ENCODE measurements around the gene C2orf81. TPM values are rescaled to one million over a fixed set of nuclear protein-coding genes. Genes with fewer than 3 reads are reported as not detected.

The C2orf81 gene
- total RNA-seq (2022; extraction: Qiagen RNA extraction), result 2.4 to 3.7 TPM (median 2.6 TPM) in 5 replicates

GRCh38 chr2:74421221-74421870 lies at the start of gene C2orf81, which contains the start of gene WDR54:
Gene C2orf81, minus strand, starts transcription at chr2:74421619. Its CDS starts 59 bp downstream, at chr2:74421560.
Gene WDR54, plus strand, starts transcription at chr2:74421730. Its CDS starts 424 bp downstream, at chr2:74422154.

DNA sequence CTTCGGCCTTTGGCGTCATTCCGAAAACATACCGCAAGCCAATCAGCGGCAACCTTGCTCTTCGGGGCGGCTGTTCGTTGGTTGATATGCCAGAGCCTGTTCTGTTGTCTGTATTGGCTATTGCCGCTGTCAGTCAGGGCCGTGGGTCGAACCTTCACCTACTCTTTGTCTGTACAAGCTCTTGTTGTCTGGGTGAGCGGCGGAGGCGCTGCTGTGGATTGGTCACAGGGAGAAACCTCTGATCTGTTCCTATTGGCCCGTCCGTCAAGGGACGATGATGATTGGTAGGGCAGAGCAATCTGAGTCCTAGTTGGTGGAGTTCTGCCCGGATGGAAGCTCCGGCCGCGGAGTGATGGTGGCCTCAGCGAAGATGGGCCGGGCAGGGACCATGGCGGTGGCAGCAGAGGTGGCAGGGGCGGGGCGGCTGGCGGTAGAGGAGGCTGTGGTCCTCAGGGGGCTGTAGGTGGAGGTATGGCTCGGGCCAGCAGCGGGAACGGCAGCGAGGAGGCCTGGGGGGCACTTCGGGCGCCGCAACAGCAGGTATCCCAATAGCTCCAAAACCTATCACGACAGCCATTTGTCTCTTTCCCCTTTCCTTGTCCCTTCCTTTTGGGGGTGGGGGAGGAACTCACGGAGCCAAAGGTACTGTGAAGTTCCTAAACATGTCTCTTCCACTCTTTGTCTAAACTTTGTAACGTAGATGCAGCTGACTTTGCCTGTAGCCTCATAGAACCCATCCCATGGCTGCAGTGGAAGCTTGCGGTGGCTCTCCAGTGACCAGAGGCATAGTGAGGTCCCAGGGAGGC lies 36.9 kb upstream of the C2orf81 start, which contains the start of gene WBP1:
Gene WBP1, plus strand, starts transcription at position 307 of the 806 bp plus-strand sequence. Its CDS starts 165 bp downstream, at position 472.

DNA sequence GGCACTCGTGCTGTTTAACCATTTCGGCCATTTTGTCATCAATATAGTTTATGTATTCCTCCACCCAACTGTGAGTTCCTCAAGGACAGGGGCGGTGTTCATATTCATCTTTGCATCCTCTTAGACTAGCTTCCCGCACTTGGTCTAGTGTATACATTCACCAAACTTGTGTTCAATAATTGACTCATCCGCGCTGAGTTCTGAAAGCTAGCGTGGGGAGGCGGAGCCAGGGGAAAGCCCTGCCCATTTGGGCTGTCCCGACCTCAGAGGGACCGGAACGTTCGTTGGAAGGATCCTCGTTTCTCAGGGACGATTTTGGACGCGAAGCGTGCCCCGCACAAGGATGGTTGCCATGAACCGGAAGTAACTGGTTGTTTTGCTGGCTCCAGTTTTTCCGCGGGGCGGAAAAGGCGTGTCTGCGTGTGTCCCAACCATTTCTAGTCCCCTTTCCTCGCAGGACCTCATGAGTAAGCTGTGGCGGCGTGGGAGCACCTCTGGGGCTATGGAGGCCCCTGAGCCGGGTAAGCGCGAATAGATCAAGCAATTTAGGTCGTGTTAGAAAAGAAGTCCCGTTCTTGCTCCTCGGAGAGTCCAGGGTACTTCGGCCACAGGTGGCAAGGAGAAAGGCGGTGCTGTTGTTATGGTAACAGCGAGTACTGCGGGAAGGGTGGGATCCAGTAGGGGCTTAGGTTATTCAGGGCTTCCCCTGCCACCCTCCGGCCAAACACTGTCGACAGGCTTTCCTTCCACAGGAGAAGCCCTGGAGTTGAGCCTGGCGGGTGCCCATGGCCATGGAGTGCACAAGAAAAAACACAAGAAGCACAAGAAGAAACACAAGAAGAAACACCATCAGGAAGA lies 33.5 kb upstream of the C2orf81 start, which contains the start of gene INO80B:
Gene INO80B, plus strand, starts transcription at position 434 of the 858 bp plus-strand sequence. Its CDS starts 30 bp downstream, at position 464.

GRCh38 chr2:74441690-74442482 lies 20.5 kb upstream of the C2orf81 start, which contains the start of gene RTKN:
Gene RTKN, minus strand, starts transcription at chr2:74441937. Its CDS starts 121 bp downstream, at chr2:74441816.

GRCh38 chr2:74379851-74380789 lies 41.3 kb downstream of the C2orf81 start, which contains the start of gene DCTN1:
Gene DCTN1, minus strand, starts transcription at chr2:74380311. Its CDS starts 274 bp downstream, at chr2:74380037.

Other genes starting within 250 kb of the C2orf81 start
- gene MOB1A, start 242.7 kb downstream of the C2orf81 start, total RNA-seq (2022; extraction: Qiagen RNA extraction), result 66.2 to 90.4 TPM (median 80.3 TPM) in 5 replicates
- gene MTHFD2, start 223.0 kb downstream of the C2orf81 start, total RNA-seq (2022; extraction: Qiagen RNA extraction), result 136 to 148 TPM (median 145 TPM) in 5 replicates
- 0.07 to 0.41 TPM (median 0.36 TPM) in 5 replicates for gene SLC4A5, start 78.2 kb downstream of the C2orf81 start, total RNA-seq (2022; extraction: Qiagen RNA extraction)
- gene DCTN1, start 41.3 kb downstream of the C2orf81 start, total RNA-seq (2022; extraction: Qiagen RNA extraction), result 112 to 150 TPM (median 144 TPM) in 5 replicates
- 76.9 to 89.4 TPM (median 88.0 TPM) in 5 replicates for gene WDR54, start 111 bp upstream of the C2orf81 start, total RNA-seq (2022; extraction: Qiagen RNA extraction)
- 18.9 to 25.9 TPM (median 23.9 TPM) in 5 replicates for gene RTKN, start 20.3 kb upstream of the C2orf81 start, total RNA-seq (2022; extraction: Qiagen RNA extraction)
- gene INO80B, start 33.5 kb upstream of the C2orf81 start, total RNA-seq (2022; extraction: Qiagen RNA extraction), result 42.6 to 53.6 TPM (median 49.0 TPM) in 5 replicates
- 47.3 to 87.4 TPM (median 83.1 TPM) in 5 replicates for gene WBP1, start 36.8 kb upstream of the C2orf81 start, total RNA-seq (2022; extraction: Qiagen RNA extraction)
- gene MOGS, start 43.8 kb upstream of the C2orf81 start, total RNA-seq (2022; extraction: Qiagen RNA extraction), result 37.4 to 54.3 TPM (median 52.0 TPM) in 5 replicates
- gene MRPL53, start 51.1 kb upstream of the C2orf81 start, total RNA-seq (2022; extraction: Qiagen RNA extraction), result 106 to 149 TPM (median 141 TPM) in 5 replicates
- gene CCDC142, start 61.4 kb upstream of the C2orf81 start, total RNA-seq (2022; extraction: Qiagen RNA extraction), result 11.6 to 16.5 TPM (median 14.2 TPM) in 5 replicates
- 15.7 to 17.7 TPM (median 16.1 TPM) in 5 replicates for gene TTC31, start 61.5 kb upstream of the C2orf81 start, total RNA-seq (2022; extraction: Qiagen RNA extraction)
- 2.7 to 3.7 TPM (median 3.1 TPM) in 5 replicates for gene LBX2, start 78.0 kb upstream of the C2orf81 start, total RNA-seq (2022; extraction: Qiagen RNA extraction)
- gene PCGF1, start 86.1 kb upstream of the C2orf81 start, total RNA-seq (2022; extraction: Qiagen RNA extraction), result 30.8 to 43.0 TPM (median 33.4 TPM) in 5 replicates
- 0.19 to 0.58 TPM (median 0.33 TPM) in 5 replicates for gene TLX2, start 92.8 kb upstream of the C2orf81 start, total RNA-seq (2022; extraction: Qiagen RNA extraction)
- 0.10 to 0.19 TPM (median 0.14 TPM) in 4 of 5 replicates, not detected in the other for gene DQX1, start 104.6 kb upstream of the C2orf81 start, total RNA-seq (2022; extraction: Qiagen RNA extraction)
- 197 to 259 TPM (median 233 TPM) in 5 replicates for gene AUP1, start 108.1 kb upstream of the C2orf81 start, total RNA-seq (2022; extraction: Qiagen RNA extraction)
- 31.4 to 42.9 TPM (median 39.7 TPM) in 5 replicates for gene HTRA2, start 108.3 kb upstream of the C2orf81 start, total RNA-seq (2022; extraction: Qiagen RNA extraction)
- 0.20 to 0.50 TPM (median 0.44 TPM) in 5 replicates for gene LOXL3, start 132.3 kb upstream of the C2orf81 start, total RNA-seq (2022; extraction: Qiagen RNA extraction)
- gene DOK1, start 133.1 kb upstream of the C2orf81 start, total RNA-seq (2022; extraction: Qiagen RNA extraction), result 3.8 to 5.3 TPM (median 4.1 TPM) in 5 replicates
- gene M1AP, start 226.7 kb upstream of the C2orf81 start, total RNA-seq (2022; extraction: Qiagen RNA extraction), result not detected in 5 replicates
- 9.6 to 15.2 TPM (median 10.2 TPM) in 5 replicates for gene SEMA4F, start 232.6 kb upstream of the C2orf81 start, total RNA-seq (2022; extraction: Qiagen RNA extraction)

Measured in A549 treated with Mapracorat at 1 μM for 4 hours (cell line).